ENCODE data around the gene TNK1.

Gene TNK1

GRCh38 chr17:7413346-7413985, 32.6 kb downstream of the TNK1 start:
- DNase-seq: no peak

GRCh38 chr17:7414837-7415236, 33.9 kb downstream of the TNK1 start:
- DNase-seq: no peak

- no peak for DNase-seq
Observed at GRCh38 chr17:7415784-7416183, 34.9 kb downstream of the TNK1 start.

- no peak for DNase-seq
Observed at GRCh38 chr17:7416323-7416722, 35.4 kb downstream of the TNK1 start.

GRCh38 chr17:7417056-7417655, 36.3 kb downstream of the TNK1 start:
- DNase-seq: no peak

- no peak for DNase-seq
Observed at GRCh38 chr17:7418472-7419152, 37.7 kb downstream of the TNK1 start.

- DNase-seq: no peak
Observed at GRCh38 chr17:7419819-7420610, 39.1 kb downstream of the TNK1 start, which contains the start of gene SPEM1. SPEM1 (plus strand) TSS chr17:7420324; CDS start chr17:7420385, 61 bp downstream.

- DNase-seq: no peak
Observed at GRCh38 chr17:7421186-7421585, 40.3 kb downstream of the TNK1 start.

- DNase-seq: no peak
Observed at GRCh38 chr17:7423679-7424078, 42.8 kb downstream of the TNK1 start.

GRCh38 chr17:7425316-7425715, 44.4 kb downstream of the TNK1 start, which contains the start of gene SPEM2:
SPEM2 (plus strand) TSS chr17:7425616; CDS start chr17:7425689, 73 bp downstream.
- no peak for DNase-seq

- no peak for DNase-seq
Observed at GRCh38 chr17:7425756-7426155, 44.9 kb downstream of the TNK1 start.

- DNase-seq: no peak
Observed at GRCh38 chr17:7426203-7426863, 45.4 kb downstream of the TNK1 start.

GRCh38 chr17:7426896-7427489, 46.1 kb downstream of the TNK1 start:
- no peak for DNase-seq

- no peak for DNase-seq
Observed at GRCh38 chr17:7427549-7427948, 46.7 kb downstream of the TNK1 start.

GRCh38 chr17:7428557-7428956, 47.7 kb downstream of the TNK1 start, which contains the start of gene SPEM3:
SPEM3 (plus strand) TSS chr17:7428857; CDS start chr17:7428903, 46 bp downstream.
- no peak for DNase-seq

- DNase-seq: no peak
Observed at GRCh38 chr17:7429722-7430121, 48.8 kb downstream of the TNK1 start.

- DNase-seq: no peak
Observed at GRCh38 chr17:7431231-7431630, 50.3 kb downstream of the TNK1 start.

GRCh38 chr17:7432296-7432695, 51.4 kb downstream of the TNK1 start:
- no peak for DNase-seq

GRCh38 chr17:7435676-7436555, 55.0 kb downstream of the TNK1 start:
- DNase-seq: peak in 1 of 2 experiments; percentile 58

- peak in 1 of 2 experiments; percentile 89 for DNase-seq
Observed at GRCh38 chr17:7436556-7437368, 55.9 kb downstream of the TNK1 start.
